ENCODE measurements around the gene OAS3.

- TF ChIP-seq CTCF (conservative IDR thresholded peaks at IDR 0.05; ENCODE audit: low read depth, low read length) (no peak), EZH2 (IDR thresholded peaks at IDR 0.05; ENCODE audit: borderline replicate concordance, low read depth, low read length, poor library complexity, severe bottlenecking) (no peak)
Measured at GRCh38 chr12:113007166-113007565, 68.9 kb downstream of the OAS3 start.
